Prostate gland (tissue), 2 donors: Measurements from ENCODE around the gene ADGRL1. TPM values are rescaled to one million over a fixed set of nuclear protein-coding genes. Genes with fewer than 3 reads are reported as not detected.

Experiments used
- DNase-seq: peaks from one replicate; pipeline ENCODE4 v3.0.0-alpha.2; 2019; ENCODE audit warnings: low spot score
- H3K27ac ChIP-seq, 2 donors: fragments of 200-600 bp; sonication (generic); 2 replicates each; pipeline ENCODE4 v1.5.1; 2017 to 2019
- H3K27me3 ChIP-seq: fragments of 200-600 bp; sonication (generic); replicated peaks from 2 replicates; pipeline ENCODE4 v1.5.1; 2019; ENCODE audit not compliant: insufficient read depth
- H3K36me3 ChIP-seq, 2 donors: fragments of 200-600 bp; sonication (generic); 1 replicate in 1 of 2; 2 replicates in 1 of 2; pipeline versions ENCODE4 v1.5.1 to v1.8.1; 2017 to 2019
- H3K4me1 ChIP-seq: fragments of 200-600 bp; sonication (generic); replicated peaks from 2 replicates; pipeline ENCODE4 v1.5.1; 2019
- H3K4me3 ChIP-seq, 2 donors: fragments of 200-600 bp; sonication (generic); 2 replicates each; pipeline ENCODE4 v1.5.1; 2017 to 2019
- H3K9me3 ChIP-seq: fragments of 200-600 bp; sonication (generic); 2 replicates; pipeline ENCODE4 v1.5.1; 2017
- POLR2A ChIP-seq: fragments of 450-650 bp; IDR thresholded peaks from one replicate; pipeline ENCODE4 v1.6.1; 2016; ENCODE audit warnings: antibody characterized with exemption, mild to moderate bottlenecking
- POLR2AphosphoS5 ChIP-seq: sonication (generic); formaldehyde crosslinking; IDR thresholded peaks from one replicate; pipeline ENCODE4 v1.6.1; 2017; ENCODE audit warnings: antibody characterized with exemption
- WGBS: methylation state at CpG from one replicate; pipeline ENCODE4 v1.1.5; 2018; 5-methylcytosine and 5-hydroxymethylcytosine counted together
- intact Hi-C: fragments of 100-400 bp; cut with DNase I; formaldehyde crosslinking; loops from one replicate; pipeline ENCODE4 v1.14.2; 2022
- total RNA-seq, 2 donors: library from RNA; depleted of rRNA; stranded (reverse); fragments of >200 nt; gene quantifications; one replicate each; pipeline ENCODE4 v1.1.0, GENCODE V29; 2016
- TF ChIP-seq, protein P1 (sequence below), 4 experiments: fragments of 200-600 bp in 2 of 4; fragments of 450-650 bp in 2 of 4; sonication (generic) in 2 of 4; IDR thresholded peaks; 1 replicate in 3 of 4; 2 replicates in 1 of 4; pipeline ENCODE4 v1.5.1; 2016 to 2019; ENCODE audit warnings: antibody characterized with exemption in 4 of 4, mild to moderate bottlenecking in 2 of 4, moderate library complexity in 2 of 4

Gene ADGRL1
- total RNA-seq, 2 donors from 2014 or later, result 13.0 to 44.1 TPM

DNA sequence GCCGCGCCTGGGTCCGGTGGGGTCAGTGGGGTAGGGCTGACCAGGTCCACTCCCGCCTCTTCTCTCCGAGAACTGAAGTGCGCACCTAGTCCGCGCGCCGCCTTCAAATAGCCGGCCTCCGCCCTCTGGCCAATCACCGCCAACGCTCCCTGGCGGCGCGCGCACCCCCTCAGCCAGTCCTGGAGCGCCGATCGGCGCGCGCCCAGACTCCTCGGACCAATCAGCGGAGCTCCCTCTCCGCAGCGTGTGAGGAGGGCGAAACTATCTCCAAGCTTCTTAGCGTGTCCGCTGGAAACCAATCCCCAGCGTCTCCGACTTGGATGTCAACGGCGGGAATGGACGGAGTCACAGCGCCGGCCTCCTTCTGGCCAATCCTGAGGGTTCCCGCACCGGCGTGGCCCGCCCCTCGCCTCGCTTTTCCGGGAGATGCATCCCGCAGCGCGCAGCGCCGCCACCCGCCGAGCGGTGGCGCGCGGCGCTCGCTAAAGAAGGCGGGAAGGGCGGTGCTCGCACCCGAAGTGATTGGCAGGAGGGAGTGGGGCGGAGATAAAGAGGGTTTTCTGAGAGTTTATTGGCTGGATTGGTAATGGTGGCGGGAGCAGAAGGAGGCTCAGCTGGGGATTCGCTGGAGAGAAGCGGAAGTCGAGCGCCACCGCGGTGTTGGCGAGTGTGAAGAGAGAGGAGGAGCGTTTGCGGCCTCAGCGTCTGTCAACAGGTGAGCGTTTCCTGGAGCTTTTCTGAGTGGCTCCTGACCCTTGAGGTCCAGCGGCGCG, 69.3 kb downstream of the ADGRL1 start, which contains the start of gene ASF1B:
Gene ASF1B (minus strand): TSS at position 81 of the 773 bp plus-strand sequence. CDS start 133 bp downstream, outside the sequence.
- intact Hi-C loops, result loop anchor here (2.0 to 5.0 kb wide), 3 partner anchors 18 to 381 kb away; partner anchors contain the start of gene DNAJB1
- Histone ChIP-seq H3K4me1 (peaks cover 11% of the 10 kb centered on the region), H3K4me3 (peak within 1 kb of the TSS; percentile 60 to 77), H3K27me3 (no peaks in the 10 kb centered on the region), H3K36me3 (no peaks in the 10 kb centered on the region), H3K27ac (peak within 1 kb of the TSS; percentile 93 to 98), H3K9me3 (no peaks in the 10 kb centered on the region)
- TF ChIP-seq POLR2AphosphoS5 (peak; percentile 94), POLR2A (peak; percentile 87)
- TF ChIP-seq, protein P1, sequence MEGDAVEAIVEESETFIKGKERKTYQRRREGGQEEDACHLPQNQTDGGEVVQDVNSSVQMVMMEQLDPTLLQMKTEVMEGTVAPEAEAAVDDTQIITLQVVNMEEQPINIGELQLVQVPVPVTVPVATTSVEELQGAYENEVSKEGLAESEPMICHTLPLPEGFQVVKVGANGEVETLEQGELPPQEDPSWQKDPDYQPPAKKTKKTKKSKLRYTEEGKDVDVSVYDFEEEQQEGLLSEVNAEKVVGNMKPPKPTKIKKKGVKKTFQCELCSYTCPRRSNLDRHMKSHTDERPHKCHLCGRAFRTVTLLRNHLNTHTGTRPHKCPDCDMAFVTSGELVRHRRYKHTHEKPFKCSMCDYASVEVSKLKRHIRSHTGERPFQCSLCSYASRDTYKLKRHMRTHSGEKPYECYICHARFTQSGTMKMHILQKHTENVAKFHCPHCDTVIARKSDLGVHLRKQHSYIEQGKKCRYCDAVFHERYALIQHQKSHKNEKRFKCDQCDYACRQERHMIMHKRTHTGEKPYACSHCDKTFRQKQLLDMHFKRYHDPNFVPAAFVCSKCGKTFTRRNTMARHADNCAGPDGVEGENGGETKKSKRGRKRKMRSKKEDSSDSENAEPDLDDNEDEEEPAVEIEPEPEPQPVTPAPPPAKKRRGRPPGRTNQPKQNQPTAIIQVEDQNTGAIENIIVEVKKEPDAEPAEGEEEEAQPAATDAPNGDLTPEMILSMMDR (IDR thresholded peaks at IDR 0.05), result peak; percentile 91 to 100 (median 96)
- under 1% methylated on average over 72 of the region's 78 CpGs for WGBS
- peak; percentile 99 for DNase-seq

DNA sequence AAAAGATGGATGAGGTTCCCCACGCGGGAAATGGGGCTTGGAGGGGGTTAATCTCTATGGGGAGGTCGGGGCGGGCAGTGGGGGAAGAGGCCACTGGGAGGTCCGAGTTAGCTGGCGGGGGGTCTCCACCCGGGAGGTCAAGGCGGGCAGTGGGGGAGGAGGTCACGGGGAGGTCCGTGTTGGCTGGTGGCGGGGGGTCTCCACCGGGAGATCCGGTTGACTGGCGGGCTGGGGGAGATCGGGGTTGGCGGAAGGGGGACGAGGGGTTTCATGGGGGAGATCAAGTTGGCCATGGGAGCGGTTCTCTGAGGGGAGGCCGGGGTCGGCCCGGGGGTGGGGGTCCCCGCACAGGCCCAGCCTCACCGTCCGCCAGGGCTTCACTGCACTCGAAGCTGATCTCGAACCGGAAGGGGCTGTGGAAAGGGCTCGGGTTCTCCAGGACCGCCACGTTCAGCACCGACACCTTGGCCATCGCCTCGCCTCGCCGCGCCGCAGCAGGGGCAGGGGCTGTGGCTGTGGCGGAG, 69.9 kb downstream of the ADGRL1 start:
- H3K36me3 ChIP-seq, result no peaks in the 10 kb centered on the region
- H3K9me3 ChIP-seq, result no peaks in the 10 kb centered on the region
- peak overlapping the region; percentile 5 to 28 for H3K27ac ChIP-seq
- 1% methylated on average over 26 of the region's 38 CpGs for WGBS
- TF ChIP-seq, protein P1 (IDR thresholded peaks at IDR 0.05), result no peak
- TF ChIP-seq POLR2AphosphoS5, result no peak
- TF ChIP-seq POLR2A, result no peak
- intact Hi-C loops, result loop anchor here (2.0 to 5.0 kb wide), 3 partner anchors 17 to 381 kb away; partner anchors contain the start of gene DNAJB1
- H3K27me3 ChIP-seq, result no peaks in the 10 kb centered on the region
- DNase-seq, result no peak
- H3K4me3 ChIP-seq, result peak overlapping the region; percentile 36 to 49
- peaks cover 11% of the 10 kb centered on the region for H3K4me1 ChIP-seq

DNA sequence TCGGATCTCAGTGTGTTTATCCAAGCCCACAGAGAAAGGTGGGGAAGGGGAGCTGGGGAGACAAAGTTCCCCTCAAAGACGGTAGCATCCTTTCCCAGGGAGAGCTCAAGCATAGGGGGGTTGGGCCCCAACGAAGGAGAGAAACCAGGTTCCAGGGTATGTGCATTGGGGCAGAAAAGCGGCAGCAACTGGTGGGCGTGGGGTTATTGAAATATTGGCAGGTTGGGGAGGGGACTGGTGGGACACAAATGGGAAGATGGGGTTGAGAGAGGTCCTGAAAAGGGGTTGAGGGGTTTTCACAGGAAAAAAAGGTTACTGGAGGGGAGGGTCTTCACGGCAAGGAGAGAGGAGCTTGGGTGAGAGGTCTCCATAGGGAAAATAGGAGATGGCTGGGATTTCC, 70.6 kb downstream of the ADGRL1 start:
- Histone ChIP-seq H3K27me3 (no peaks in the 10 kb centered on the region), H3K9me3 (no peaks in the 10 kb centered on the region), H3K4me1 (peaks cover 11% of the 10 kb centered on the region), H3K4me3 (no peak overlapping the region), H3K36me3 (no peaks in the 10 kb centered on the region), H3K27ac (no peak overlapping the region)
- intact Hi-C loops, result loop anchor here (5.0 kb wide), 2 partner anchors 272 to 382 kb away; partner anchors contain the start of gene DNAJB1
- WGBS, result 26% methylated on average over 6 of the region's 6 CpGs
- no peak for DNase-seq
- TF ChIP-seq POLR2A, result no peak
- TF ChIP-seq POLR2AphosphoS5, result no peak
- TF ChIP-seq, protein P1 (IDR thresholded peaks at IDR 0.05), result no peak

DNA sequence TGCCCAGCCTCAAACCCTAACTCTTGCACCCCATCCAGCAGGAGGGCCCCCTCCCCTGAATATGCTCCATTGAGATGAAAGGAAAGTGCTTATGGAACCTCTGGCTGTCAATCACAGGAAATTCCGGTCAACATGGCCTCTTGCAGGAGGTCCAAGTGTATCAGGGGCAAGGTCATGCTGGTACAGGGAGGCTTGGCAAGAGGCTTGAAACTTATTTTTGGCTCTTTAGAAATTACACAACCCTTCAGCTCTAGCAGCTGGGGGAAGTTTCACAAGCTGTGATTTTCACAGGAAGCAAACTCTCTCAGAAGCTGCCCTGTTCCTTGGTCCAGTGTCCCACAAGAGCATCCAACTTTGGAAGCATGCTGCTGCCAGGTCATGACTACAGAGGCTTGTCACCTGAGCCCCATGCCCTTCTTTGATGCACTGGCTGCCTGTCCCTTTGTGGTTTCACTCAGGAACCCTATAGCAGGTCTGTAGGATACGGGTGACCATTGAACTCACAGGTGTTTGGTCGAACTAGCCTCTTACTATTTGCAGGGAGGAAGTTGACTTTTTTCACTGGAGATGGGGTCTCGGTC, 78.0 kb downstream of the ADGRL1 start:
- no peak overlapping the region for H3K27ac ChIP-seq
- DNase-seq, result no peak
- no peaks in the 10 kb centered on the region for H3K9me3 ChIP-seq
- no peak overlapping the region for H3K4me3 ChIP-seq
- WGBS, result 76% methylated on average over 4 of the region's 4 CpGs
- intact Hi-C loops, result no loop called here
- no peak for TF ChIP-seq POLR2AphosphoS5
- TF ChIP-seq POLR2A, result no peak
- TF ChIP-seq, protein P1 (IDR thresholded peaks at IDR 0.05), result no peak
- H3K4me1 ChIP-seq, result no peaks in the 10 kb centered on the region
- H3K27me3 ChIP-seq, result no peaks in the 10 kb centered on the region
- H3K36me3 ChIP-seq, result no peaks in the 10 kb centered on the region
